DOHH2 (cell line): ENCODE results near the gene RPP38.

Source experiments
- H3F3A ChIP-seq: fragments of 200-600 bp; sonication (generic), shearing (Covaris generic); 2 replicates; pipeline ENCODE4 v1.6.0; 2016; ENCODE audit warnings: antibody characterized with exemption, mild to moderate bottlenecking; ENCODE audit not compliant: control insufficient read depth, insufficient read depth
- H3K27ac ChIP-seq: fragments of 200-600 bp; sonication (generic); 2 replicates; pipeline ENCODE4 v1.5.1; 2014; ENCODE audit warnings: low read depth, mild to moderate bottlenecking, low read length, moderate library complexity
- H3K27me3 ChIP-seq: fragments of 200-600 bp; sonication (generic); 2 replicates; pipeline ENCODE4 v1.6.1; 2014; ENCODE audit warnings: mild to moderate bottlenecking, low read length, mixed read lengths; ENCODE audit not compliant: control insufficient read depth
- H3K36me3 ChIP-seq: fragments of 200-600 bp; sonication (generic); 2 replicates; pipeline ENCODE4 v1.6.1; 2014; ENCODE audit warnings: mild to moderate bottlenecking, low read length, moderate library complexity, mixed read lengths; ENCODE audit not compliant: control insufficient read depth
- H3K4me1 ChIP-seq: fragments of 200-600 bp; sonication (generic); 2 replicates; pipeline ENCODE4 v1.6.1; 2014; ENCODE audit warnings: mild to moderate bottlenecking, low read length, mixed read lengths; ENCODE audit not compliant: control insufficient read depth
- H3K4me2 ChIP-seq: fragments of 200-600 bp; sonication (generic); 2 replicates; pipeline ENCODE4 v1.6.0; 2014; ENCODE audit warnings: mild to moderate bottlenecking, low read length, moderate library complexity
- H3K4me3 ChIP-seq: fragments of 200-600 bp; sonication (generic); 2 replicates; pipeline ENCODE4 v1.5.1; 2014; ENCODE audit warnings: mild to moderate bottlenecking, low read length, mixed read lengths
- H3K79me2 ChIP-seq: fragments of 200-600 bp; sonication (generic); 2 replicates; pipeline ENCODE4 v1.6.1; 2014; ENCODE audit warnings: mild to moderate bottlenecking, low read length, mixed read lengths; ENCODE audit not compliant: control insufficient read depth
- H3K9me2 ChIP-seq: fragments of 200-600 bp; sonication (generic); replicated peaks from 2 replicates; pipeline ENCODE4 v1.6.1; 2014; ENCODE audit warnings: mild to moderate bottlenecking, low read length, mixed read lengths; ENCODE audit not compliant: control insufficient read depth
- H3K9me3 ChIP-seq: fragments of 200-600 bp; sonication (generic); 2 replicates; pipeline ENCODE4 v1.6.1; 2014; ENCODE audit warnings: antibody characterized with exemption, low read length, mixed read lengths; ENCODE audit not compliant: control insufficient read depth, insufficient read depth
- H4K20me1 ChIP-seq: fragments of 200-600 bp; sonication (generic); 2 replicates; pipeline ENCODE4 v1.6.0; 2014; ENCODE audit warnings: low read depth, mild to moderate bottlenecking, antibody characterized with exemption, low read length, moderate library complexity; ENCODE audit not compliant: control insufficient read depth, insufficient read depth
- EZH2phosphoT487 ChIP-seq: fragments of 200-600 bp; sonication (generic); IDR thresholded peaks from 2 replicates; pipeline ENCODE4 v1.6.1; 2017; ENCODE audit warnings: borderline replicate concordance, mild to moderate bottlenecking, antibody characterized with exemption, low read length, moderate library complexity, mixed read lengths
- TF ChIP-seq, protein P1 (sequence below): fragments of 200-600 bp; sonication (generic); IDR thresholded peaks from one replicate; pipeline ENCODE4 v1.5.1; 2014; ENCODE audit warnings: antibody characterized with exemption, mild to moderate bottlenecking, low read depth, low read length; ENCODE audit not compliant: poor library complexity, severe bottlenecking

RPP38 gene

GRCh38 chr10:15083674-15084501 is 13.3 kb upstream of the RPP38 start:
- H3K27me3 ChIP-seq: no peaks in the 10 kb centered on the region
- H3K9me2 ChIP-seq: no peaks in the 10 kb centered on the region
- TF ChIP-seq, protein P1, sequence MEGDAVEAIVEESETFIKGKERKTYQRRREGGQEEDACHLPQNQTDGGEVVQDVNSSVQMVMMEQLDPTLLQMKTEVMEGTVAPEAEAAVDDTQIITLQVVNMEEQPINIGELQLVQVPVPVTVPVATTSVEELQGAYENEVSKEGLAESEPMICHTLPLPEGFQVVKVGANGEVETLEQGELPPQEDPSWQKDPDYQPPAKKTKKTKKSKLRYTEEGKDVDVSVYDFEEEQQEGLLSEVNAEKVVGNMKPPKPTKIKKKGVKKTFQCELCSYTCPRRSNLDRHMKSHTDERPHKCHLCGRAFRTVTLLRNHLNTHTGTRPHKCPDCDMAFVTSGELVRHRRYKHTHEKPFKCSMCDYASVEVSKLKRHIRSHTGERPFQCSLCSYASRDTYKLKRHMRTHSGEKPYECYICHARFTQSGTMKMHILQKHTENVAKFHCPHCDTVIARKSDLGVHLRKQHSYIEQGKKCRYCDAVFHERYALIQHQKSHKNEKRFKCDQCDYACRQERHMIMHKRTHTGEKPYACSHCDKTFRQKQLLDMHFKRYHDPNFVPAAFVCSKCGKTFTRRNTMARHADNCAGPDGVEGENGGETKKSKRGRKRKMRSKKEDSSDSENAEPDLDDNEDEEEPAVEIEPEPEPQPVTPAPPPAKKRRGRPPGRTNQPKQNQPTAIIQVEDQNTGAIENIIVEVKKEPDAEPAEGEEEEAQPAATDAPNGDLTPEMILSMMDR: no peak
- TF ChIP-seq EZH2phosphoT487: no peak
- no peak overlapping the region for H3K27ac ChIP-seq
- no peaks in the 10 kb centered on the region for H4K20me1 ChIP-seq
- peaks cover 6% of the 10 kb centered on the region; the same call in 1 of the 2 replicates for H3K4me1 ChIP-seq
- no peaks in the 10 kb centered on the region for H3K79me2 ChIP-seq
- H3K9me3 ChIP-seq: no peaks in the 10 kb centered on the region
- no peaks in the 10 kb centered on the region for H3K36me3 ChIP-seq
- H3K4me3 ChIP-seq: no peak overlapping the region
- H3K4me2 ChIP-seq: no peak overlapping the region
- H3F3A ChIP-seq: no peaks in the 10 kb centered on the region

GRCh38 chr10:15084502-15084922 is 12.6 kb upstream of the RPP38 start:
- no peaks in the 10 kb centered on the region for H3K79me2 ChIP-seq
- H3K9me3 ChIP-seq: no peaks in the 10 kb centered on the region
- no peaks in the 10 kb centered on the region for H3K36me3 ChIP-seq
- H3K4me1 ChIP-seq: peaks cover 6% of the 10 kb centered on the region; the same call in 1 of the 2 replicates
- H3K27me3 ChIP-seq: no peaks in the 10 kb centered on the region
- no peak overlapping the region for H3K4me3 ChIP-seq
- no peaks in the 10 kb centered on the region for H3K9me2 ChIP-seq
- H3F3A ChIP-seq: no peaks in the 10 kb centered on the region
- H3K27ac ChIP-seq: no peak overlapping the region
- no peak overlapping the region for H3K4me2 ChIP-seq
- no peak for TF ChIP-seq EZH2phosphoT487
- no peaks in the 10 kb centered on the region for H4K20me1 ChIP-seq

DNA sequence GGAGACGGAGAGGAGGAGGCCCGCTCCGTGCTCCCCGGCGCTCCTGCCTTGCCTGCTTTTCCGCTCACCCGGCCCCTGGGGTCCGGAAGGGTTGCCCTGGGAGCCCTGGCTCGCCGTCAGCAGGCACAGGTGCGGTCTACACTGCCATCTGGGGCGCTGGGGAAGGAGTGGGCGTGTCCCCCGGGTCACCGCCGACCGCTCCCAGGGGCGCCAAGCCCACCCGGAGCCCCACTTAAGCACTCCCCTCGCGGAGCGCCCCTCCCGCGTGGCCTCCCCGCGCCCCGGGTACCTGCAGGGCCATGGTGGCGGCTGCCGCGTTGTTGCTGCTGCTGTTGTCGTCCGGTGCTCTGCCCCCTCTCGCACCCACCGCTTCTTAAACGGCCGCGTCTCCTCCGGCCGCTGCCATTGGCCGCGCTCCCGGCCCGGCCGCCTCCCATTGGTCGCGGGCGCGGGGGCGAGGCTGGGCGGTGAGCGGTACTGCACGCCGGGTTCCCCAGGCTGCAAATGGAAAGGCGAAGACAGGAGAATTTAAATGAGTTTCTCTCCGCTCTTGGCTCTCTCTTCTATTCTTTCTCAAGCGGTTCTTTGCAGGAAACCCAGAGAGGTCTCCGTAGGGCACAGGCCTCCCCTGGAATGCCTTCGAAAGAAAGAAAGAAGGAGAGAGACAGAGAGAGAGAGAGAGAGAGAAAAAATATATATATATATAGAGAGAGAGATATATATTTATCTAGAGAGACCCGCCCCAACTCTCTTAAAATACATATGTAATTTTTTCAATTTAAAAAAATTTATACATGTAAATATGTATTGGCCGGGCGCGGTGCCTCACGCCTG is 8.5 kb upstream of the RPP38 start, which contains the start of gene ACBD7:
TSS of gene ACBD7 (minus strand) at position 349 of the 834 bp plus-strand sequence. CDS start at position 301, 48 bp downstream.
- no peaks in the 10 kb centered on the region for H3K36me3 ChIP-seq
- H3F3A ChIP-seq: no peaks in the 10 kb centered on the region
- peak within 1 kb of the TSS; percentile 90 for H3K4me2 ChIP-seq
- H3K79me2 ChIP-seq: no peaks in the 10 kb centered on the region
- no peaks in the 10 kb centered on the region for H3K27me3 ChIP-seq
- no peak for TF ChIP-seq EZH2phosphoT487
- TF ChIP-seq, protein P1: no peak
- peak within 1 kb of the TSS; percentile 82 for H3K4me3 ChIP-seq
- H3K4me1 ChIP-seq: peaks cover 6% of the 10 kb centered on the region; the same call in 1 of the 2 replicates
- H3K9me2 ChIP-seq: no peaks in the 10 kb centered on the region
- no peaks in the 10 kb centered on the region for H3K9me3 ChIP-seq
- no peak within 1 kb of the TSS for H3K27ac ChIP-seq
- H4K20me1 ChIP-seq: no peaks in the 10 kb centered on the region
